Neural crest cell (in vitro differentiated cells): Measurements from ENCODE around the gene SMCO4. TPM values are rescaled to one million over a fixed set of nuclear protein-coding genes. Genes with fewer than 3 reads are reported as not detected.

Experiments used
- DNase-seq: peaks from one replicate; pipeline ENCODE4 v3.0.0; 2021; ENCODE audit warnings: low read depth, mixed read lengths, low spot score
- H3K27ac Mint-ChIP-seq: one replicate; pipeline ENCODE4 v1.8.0; 2021; ENCODE audit warnings: mild to moderate bottlenecking, mixed read lengths; ENCODE audit not compliant: unreplicated experiment
- H3K27me3 Mint-ChIP-seq: 2 replicates; pipeline ENCODE4 v1.8.0; 2021; ENCODE audit warnings: low read depth, mild to moderate bottlenecking, mixed read lengths
- H3K36me3 Mint-ChIP-seq: 2 replicates; pipeline ENCODE4 v1.8.0; 2021; ENCODE audit warnings: low read depth, mild to moderate bottlenecking, mixed read lengths
- H3K4me1 Mint-ChIP-seq: 2 replicates; pipeline ENCODE4 v1.8.0; 2021; ENCODE audit warnings: mixed read lengths
- H3K4me3 Mint-ChIP-seq: one replicate; pipeline ENCODE4 v1.8.0; 2021; ENCODE audit warnings: mild to moderate bottlenecking, mixed read lengths
- H3K9me3 Mint-ChIP-seq: 2 replicates; pipeline ENCODE4 v1.8.0; 2021; ENCODE audit warnings: mixed read lengths
- total RNA-seq: library from RNA; stranded (reverse); gene quantifications from 2 replicates; pipeline ENCODE4 v1.2.1, GENCODE V29; 2021
- TF ChIP-seq, protein P1 (sequence below): fragments of 200-600 bp; sonication (generic); conservative IDR thresholded peaks from 2 replicates; pipeline ENCODE4 v1.5.0; 2021; ENCODE audit warnings: antibody characterized with exemption, mild to moderate bottlenecking

Gene SMCO4
- total RNA-seq, 1 donor from 2014 or later, result 23.1 TPM

DNA sequence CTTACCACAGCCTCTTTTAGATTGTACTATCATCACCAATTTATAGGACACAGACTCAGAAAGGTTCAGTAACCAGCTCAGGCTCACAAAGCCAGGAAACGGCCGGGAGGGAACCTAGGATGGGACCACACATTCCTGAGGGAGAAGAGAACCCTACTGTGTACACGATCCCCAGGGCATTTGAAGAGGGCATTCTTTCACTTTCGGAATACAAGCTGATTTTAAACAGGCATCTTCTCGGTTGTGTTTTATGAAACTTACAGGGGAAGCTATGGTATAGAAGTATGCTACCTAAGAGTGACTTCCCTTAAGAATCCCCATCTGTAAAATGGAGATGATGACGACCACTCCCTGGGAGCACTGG, 19.0 kb downstream of the SMCO4 start:
- Mint-ChIP-seq H3K4me3 (no peak overlapping the region), H3K36me3 (no peaks in the 10 kb centered on the region), H3K27me3 (no peaks in the 10 kb centered on the region), H3K27ac (no peak overlapping the region), H3K4me1 (peaks cover 12% of the 10 kb centered on the region), H3K9me3 (no peaks in the 10 kb centered on the region)
- DNase-seq, result no peak
- TF ChIP-seq, protein P1, sequence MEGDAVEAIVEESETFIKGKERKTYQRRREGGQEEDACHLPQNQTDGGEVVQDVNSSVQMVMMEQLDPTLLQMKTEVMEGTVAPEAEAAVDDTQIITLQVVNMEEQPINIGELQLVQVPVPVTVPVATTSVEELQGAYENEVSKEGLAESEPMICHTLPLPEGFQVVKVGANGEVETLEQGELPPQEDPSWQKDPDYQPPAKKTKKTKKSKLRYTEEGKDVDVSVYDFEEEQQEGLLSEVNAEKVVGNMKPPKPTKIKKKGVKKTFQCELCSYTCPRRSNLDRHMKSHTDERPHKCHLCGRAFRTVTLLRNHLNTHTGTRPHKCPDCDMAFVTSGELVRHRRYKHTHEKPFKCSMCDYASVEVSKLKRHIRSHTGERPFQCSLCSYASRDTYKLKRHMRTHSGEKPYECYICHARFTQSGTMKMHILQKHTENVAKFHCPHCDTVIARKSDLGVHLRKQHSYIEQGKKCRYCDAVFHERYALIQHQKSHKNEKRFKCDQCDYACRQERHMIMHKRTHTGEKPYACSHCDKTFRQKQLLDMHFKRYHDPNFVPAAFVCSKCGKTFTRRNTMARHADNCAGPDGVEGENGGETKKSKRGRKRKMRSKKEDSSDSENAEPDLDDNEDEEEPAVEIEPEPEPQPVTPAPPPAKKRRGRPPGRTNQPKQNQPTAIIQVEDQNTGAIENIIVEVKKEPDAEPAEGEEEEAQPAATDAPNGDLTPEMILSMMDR, result no peak

DNA sequence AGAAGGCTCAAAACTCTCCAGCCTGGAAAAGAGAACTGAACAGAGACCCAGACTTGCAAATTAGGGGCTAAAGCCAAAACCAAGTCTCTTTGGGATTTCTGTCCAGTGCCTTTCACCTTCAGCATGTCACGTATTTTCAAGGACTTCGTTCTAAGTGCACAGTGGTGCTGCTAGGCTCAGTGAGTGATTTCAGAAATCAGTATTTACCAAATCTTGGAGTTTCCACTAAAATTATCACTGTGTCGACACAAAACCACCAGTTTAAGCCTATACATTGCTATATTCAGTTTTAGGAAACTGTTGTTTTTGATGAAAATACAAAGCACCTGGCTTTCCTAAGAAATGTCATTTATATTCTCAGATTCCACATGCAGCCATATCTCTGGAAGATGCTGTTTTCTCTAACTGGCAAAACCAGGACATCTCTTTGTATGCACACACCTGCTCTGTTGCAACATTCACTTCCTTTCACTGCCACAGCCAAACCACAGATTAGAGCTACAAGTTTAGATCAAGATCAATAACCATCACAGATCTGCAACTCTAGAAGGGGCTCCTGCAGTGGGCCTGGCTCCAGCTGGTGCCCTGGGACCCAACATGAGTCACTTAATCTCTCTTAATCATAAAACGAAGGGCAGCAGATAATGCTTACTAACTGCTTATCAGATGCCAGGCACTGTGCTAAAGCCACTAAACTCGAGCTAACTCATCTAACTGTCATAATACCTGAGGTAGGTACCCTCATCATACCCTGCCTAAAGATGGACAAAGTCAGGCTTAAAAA, 22.3 kb downstream of the SMCO4 start:
- Mint-ChIP-seq H3K27me3 (no peaks in the 10 kb centered on the region), H3K4me3 (no peak overlapping the region), H3K27ac (no peak overlapping the region), H3K9me3 (no peaks in the 10 kb centered on the region), H3K36me3 (no peaks in the 10 kb centered on the region), H3K4me1 (peaks cover 23% of the 10 kb centered on the region)
- no peak for DNase-seq
- TF ChIP-seq, protein P1, result no peak

DNA sequence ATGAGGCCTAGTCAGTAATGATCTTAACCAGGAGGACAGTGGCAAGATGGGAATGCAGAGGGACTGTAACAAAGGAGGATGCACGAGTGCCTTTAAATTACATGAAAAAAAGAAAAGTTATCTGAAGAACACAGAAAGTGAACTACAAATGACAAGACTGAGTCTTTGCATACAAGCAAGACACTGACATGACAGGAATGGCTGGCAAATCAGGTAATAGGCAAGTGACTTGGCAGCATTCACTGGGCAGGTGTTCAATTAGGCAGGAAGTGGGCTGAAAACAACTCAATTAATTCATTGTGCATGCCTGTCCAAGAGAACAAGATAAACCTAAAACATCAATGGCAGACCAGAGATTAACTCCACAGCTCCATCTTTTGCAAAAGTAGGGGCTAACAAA, 24.0 kb downstream of the SMCO4 start:
- H3K27me3 Mint-ChIP-seq, result no peaks in the 10 kb centered on the region
- peaks cover 29% of the 10 kb centered on the region for H3K4me1 Mint-ChIP-seq
- TF ChIP-seq, protein P1, result no peak
- no peaks in the 10 kb centered on the region for H3K36me3 Mint-ChIP-seq
- H3K9me3 Mint-ChIP-seq, result no peaks in the 10 kb centered on the region
- no peak overlapping the region for H3K27ac Mint-ChIP-seq
- no peak overlapping the region for H3K4me3 Mint-ChIP-seq
- DNase-seq, result no peak

DNA sequence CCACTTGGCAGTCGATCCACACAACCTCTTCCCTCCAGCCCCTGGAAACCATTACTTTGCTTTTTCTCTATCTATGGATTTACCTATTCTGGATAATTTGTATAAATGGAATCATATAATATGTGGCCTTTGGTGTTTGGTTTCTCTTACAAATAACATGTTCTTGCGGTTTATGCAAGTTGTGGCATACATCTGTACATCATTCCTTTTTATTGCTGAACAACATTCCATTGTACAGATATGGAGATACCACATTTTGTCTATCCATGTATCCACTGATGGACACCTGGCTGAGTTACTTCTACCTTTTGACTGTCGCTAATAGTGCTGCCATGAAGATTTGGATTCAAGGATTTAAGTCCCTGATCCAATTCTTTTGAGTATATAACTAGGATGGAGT, 25.1 kb downstream of the SMCO4 start:
- no peaks in the 10 kb centered on the region for H3K9me3 Mint-ChIP-seq
- no peak for DNase-seq
- H3K4me3 Mint-ChIP-seq, result no peak overlapping the region

DNA sequence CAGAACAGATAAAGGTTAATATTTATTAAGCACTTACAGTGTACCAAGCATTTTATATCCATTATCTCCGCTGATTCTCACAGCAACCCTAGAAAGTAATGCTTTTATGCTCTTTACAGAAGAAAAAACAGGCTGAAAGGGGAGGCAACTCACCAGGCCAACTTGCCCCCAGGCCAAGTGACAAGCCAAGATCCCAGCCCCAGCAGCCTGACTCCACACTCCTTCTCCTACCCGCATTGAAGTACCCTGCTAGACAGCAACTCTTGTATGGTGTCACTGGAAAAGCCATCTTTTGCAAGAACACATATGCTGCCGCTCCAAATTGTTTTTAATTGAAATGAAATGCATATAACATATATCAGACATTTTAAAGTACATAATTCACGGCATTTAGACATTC, 25.6 kb downstream of the SMCO4 start:
- DNase-seq, result no peak
- H3K27ac Mint-ChIP-seq, result no peak overlapping the region
- H3K9me3 Mint-ChIP-seq, result no peaks in the 10 kb centered on the region
- TF ChIP-seq, protein P1, result no peak
- no peaks in the 10 kb centered on the region for H3K36me3 Mint-ChIP-seq
- H3K27me3 Mint-ChIP-seq, result no peaks in the 10 kb centered on the region
- no peak overlapping the region for H3K4me3 Mint-ChIP-seq
- peaks cover 29% of the 10 kb centered on the region for H3K4me1 Mint-ChIP-seq

More for the DNA sequence above, 25.1 kb downstream of the SMCO4 start:
- H3K36me3 Mint-ChIP-seq, result no peaks in the 10 kb centered on the region
- H3K27me3 Mint-ChIP-seq, result no peaks in the 10 kb centered on the region
- H3K27ac Mint-ChIP-seq, result no peak overlapping the region
- peaks cover 29% of the 10 kb centered on the region for H3K4me1 Mint-ChIP-seq
- TF ChIP-seq, protein P1, result no peak
